Measurements from ENCODE around the gene CDKL5. TPM values are rescaled to one million over a fixed set of nuclear protein-coding genes. Genes with fewer than 3 reads are reported as not detected.

CDKL5 gene
- total RNA-seq, 1 experiment from 2014 or later = 1.2 TPM

- DNase-seq (ENCODE audit: low read depth, low spot score) = no peak
- TF ChIP-seq POLR2AphosphoS5 (IDR thresholded peaks at IDR 0.05; ENCODE audit: low read depth, low read length) (no peak), CTCF (IDR thresholded peaks at IDR 0.05) (no peak), TCF7L2 (IDR thresholded peaks at IDR 0.05; ENCODE audit: low read depth, low read length) (no peak), REST (IDR thresholded peaks at IDR 0.05; ENCODE audit: insufficient read depth in 1 of 2, low read depth in 2 of 2, low read length in 1 of 2) (no peak), SIN3A (IDR thresholded peaks at IDR 0.05; ENCODE audit: borderline replicate concordance, insufficient read depth, low read depth, low read length) (no peak)
- CTCF ChIA-PET = no interaction called here
- Histone ChIP-seq H3K27me3 (ENCODE audit: control insufficient read depth, insufficient read depth, low read length) (no peaks in the 10 kb centered on the region), H3K36me3 (ENCODE audit: control insufficient read depth, insufficient read depth, low read length) (no peaks in the 10 kb centered on the region), H3K4me3 (ENCODE audit: low read depth in 2 of 2, low read length in 2 of 2) (no peak overlapping the region), H3K9me3 (ENCODE audit: control insufficient read depth, insufficient read depth, low read depth, low read length) (no peaks in the 10 kb centered on the region), H3K27ac (ENCODE audit: low read length) (no peak overlapping the region), H3K4me1 (ENCODE audit: control insufficient read depth, insufficient read depth, low read length) (no peaks in the 10 kb centered on the region)
- no TSS peak for BruUV-seq (replicated peaks)
- POLR2A ChIA-PET = interaction anchor here (1.0 kb wide), 1 partner anchor 294 kb away, joined by 5 read pairs; no protein-coding TSS in a partner anchor
- in situ Hi-C loops (cut with HindIII; ENCODE audit: low pct_unique_long_range_greater_than_20kb, low sequenced_read_pairs) = no loop called here
- intact Hi-C loops (cut with micrococcal nuclease; ENCODE audit: unreplicated experiment) = no loop called here
- ATAC-seq = no peak
These were observed 271.2 kb downstream of the CDKL5 start for GRCh38 chrX:18696653-18697052.

- no peak for ATAC-seq
- Histone ChIP-seq H3K9me3 (ENCODE audit: control insufficient read depth, insufficient read depth, low read depth, low read length) (no peaks in the 10 kb centered on the region), H3K27me3 (ENCODE audit: control insufficient read depth, insufficient read depth, low read length) (no peaks in the 10 kb centered on the region), H3K4me3 (ENCODE audit: low read depth in 2 of 2, low read length in 2 of 2) (no peak overlapping the region), H3K27ac (ENCODE audit: low read length) (no peak overlapping the region), H3K36me3 (ENCODE audit: control insufficient read depth, insufficient read depth, low read length) (no peaks in the 10 kb centered on the region), H3K4me1 (ENCODE audit: control insufficient read depth, insufficient read depth, low read length) (no peaks in the 10 kb centered on the region)
- TF ChIP-seq TCF7L2 (IDR thresholded peaks at IDR 0.05; ENCODE audit: low read depth, low read length) (no peak), SIN3A (IDR thresholded peaks at IDR 0.05; ENCODE audit: borderline replicate concordance, insufficient read depth, low read depth, low read length) (no peak), POLR2AphosphoS5 (IDR thresholded peaks at IDR 0.05; ENCODE audit: low read depth, low read length) (no peak), CTCF (IDR thresholded peaks at IDR 0.05) (no peak), REST (IDR thresholded peaks at IDR 0.05; ENCODE audit: insufficient read depth in 1 of 2, low read depth in 2 of 2, low read length in 1 of 2) (no peak)
- POLR2A ChIA-PET = no interaction called here
- CTCF ChIA-PET = no interaction called here
- in situ Hi-C loops (cut with HindIII; ENCODE audit: low pct_unique_long_range_greater_than_20kb, low sequenced_read_pairs) = no loop called here
- BruUV-seq (replicated peaks) = no TSS peak
- intact Hi-C loops (cut with micrococcal nuclease; ENCODE audit: unreplicated experiment) = no loop called here
- DNase-seq (ENCODE audit: low read depth, low spot score) = no peak
These were observed 273.6 kb downstream of the CDKL5 start for GRCh38 chrX:18698737-18699650.

All from Panc1 (cell line).